GM12892 (cell line): ENCODE data around the gene BMP2.

Experiments
- POLR2A ChIP-seq: IDR thresholded peaks from 2 replicates; pipeline ENCODE4 v1.6.1; 2011; ENCODE audit warnings: low read depth, low read length, control low read depth
- POLR2AphosphoS5 ChIP-seq: IDR thresholded peaks from 2 replicates; pipeline ENCODE4 v1.6.1; 2011; ENCODE audit warnings: low read depth, low read length, control low read depth

DNA sequence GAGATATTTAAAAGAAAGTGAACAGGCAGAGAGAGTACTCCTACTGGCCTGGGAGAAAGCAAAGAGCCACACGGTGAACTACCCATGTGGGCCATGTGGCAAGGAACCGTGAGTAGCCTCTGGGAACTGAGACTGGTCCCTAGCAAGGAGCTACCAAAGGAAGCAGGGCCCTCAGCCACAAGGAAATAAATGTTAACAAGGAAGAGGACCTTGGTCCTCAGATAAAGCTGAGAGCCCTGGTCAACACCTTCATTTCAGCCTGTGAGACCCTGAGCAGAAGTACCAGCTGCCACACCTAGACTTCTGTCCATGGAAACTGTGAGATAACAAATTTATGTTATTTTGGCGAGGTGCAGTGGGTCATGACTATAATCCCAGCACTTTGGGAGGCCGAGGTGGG is 25.3 kb downstream of the BMP2 start:
- no peak for TF ChIP-seq POLR2A
- TF ChIP-seq POLR2AphosphoS5: no peak
